HG03095 (cell line): ENCODE data around the gene STEEP1.
A peak's percentile ranks its signal among the peaks of the same experiment; 100 is the strongest.
"Not testable (repeated sequence)": the region's sequence is repeated elsewhere in the genome, so short reads cannot be mapped to it uniquely, and the experiment has no call there.

Source experiments
- ATAC-seq: cut with Tn5 transposase; IDR thresholded peaks from one replicate; pipeline ENCODE4 v1.9.1; 2021; ENCODE audit warnings: moderate library complexity; ENCODE audit not compliant: unreplicated experiment

The STEEP1 gene

GRCh38 chrX:119537487-119537886 lies 27.7 kb downstream of the STEEP1 start:
- no peak for ATAC-seq

- ATAC-seq: no peak
Observed at GRCh38 chrX:119529345-119530276, 35.6 kb downstream of the STEEP1 start.

GRCh38 chrX:119523664-119524184 lies 41.5 kb downstream of the STEEP1 start:
- ATAC-seq: no peak

- ATAC-seq: no peak
Observed at GRCh38 chrX:119521246-119521645, 44.0 kb downstream of the STEEP1 start.

GRCh38 chrX:119518371-119518770 lies 46.8 kb downstream of the STEEP1 start:
- no peak for ATAC-seq

GRCh38 chrX:119516157-119516702 lies 49.0 kb downstream of the STEEP1 start:
- ATAC-seq: peak; percentile 73

- ATAC-seq: peak; percentile 72
Observed at GRCh38 chrX:119512146-119512800, 52.9 kb downstream of the STEEP1 start.

GRCh38 chrX:119507206-119507605 lies 58.0 kb downstream of the STEEP1 start:
- ATAC-seq: no peak

- no peak for ATAC-seq
Observed at GRCh38 chrX:119505945-119506344, 59.3 kb downstream of the STEEP1 start.

GRCh38 chrX:119505145-119505544 lies 60.1 kb downstream of the STEEP1 start:
- ATAC-seq: not testable (repeated sequence)

- ATAC-seq: no peak
Observed at GRCh38 chrX:119503484-119503861, 61.7 kb downstream of the STEEP1 start.

GRCh38 chrX:119502727-119503483 lies 62.3 kb downstream of the STEEP1 start:
- no peak for ATAC-seq

- no peak for ATAC-seq
Observed at GRCh38 chrX:119501511-119502148, 63.6 kb downstream of the STEEP1 start.

GRCh38 chrX:119500061-119500800 lies 65.0 kb downstream of the STEEP1 start:
- no peak for ATAC-seq

- no peak for ATAC-seq
Observed at GRCh38 chrX:119497185-119497584, 68.0 kb downstream of the STEEP1 start.

- ATAC-seq: no peak
Observed at GRCh38 chrX:119495734-119496726, 69.2 kb downstream of the STEEP1 start.

GRCh38 chrX:119493851-119494495 lies 71.2 kb downstream of the STEEP1 start:
- ATAC-seq: not testable (repeated sequence)

- no peak for ATAC-seq
Observed at GRCh38 chrX:119492463-119492862, 72.7 kb downstream of the STEEP1 start.
